Measurements from ENCODE around the gene ERBIN. TPM values are rescaled to one million over a fixed set of nuclear protein-coding genes. Genes with fewer than 3 reads are reported as not detected.

Gene ERBIN
- total RNA-seq, 4 donors from 2014 or later: 45.1 to 64.9 (median 56.9) TPM

GRCh38 chr5:65925601-65926275, 637 bp upstream of the ERBIN start:
- ATAC-seq (ENCODE audit: low FRiP score) (peak; percentile 91), DNase-seq (ENCODE audit: low spot score) (peak; percentile 32)
- TF ChIP-seq CTCF (IDR thresholded peaks at IDR 0.05): no peak

- DNase-seq (ENCODE audit: low spot score) (no peak), ATAC-seq (ENCODE audit: low FRiP score) (no peak)
- no peak for TF ChIP-seq CTCF (IDR thresholded peaks at IDR 0.05)
Observed at GRCh38 chr5:65926893-65927292, 518 bp downstream of the ERBIN start.

GRCh38 chr5:65927503-65928321, 1.3 kb downstream of the ERBIN start:
- no peak for DNase-seq (ENCODE audit: low spot score)
- ATAC-seq (ENCODE audit: low FRiP score): no peak
- TF ChIP-seq CTCF (IDR thresholded peaks at IDR 0.05): no peak

- DNase-seq (ENCODE audit: low spot score) (no peak), ATAC-seq (ENCODE audit: low FRiP score) (no peak)
- no peak for TF ChIP-seq CTCF (IDR thresholded peaks at IDR 0.05)
Observed at GRCh38 chr5:65928322-65928752, 2.0 kb downstream of the ERBIN start.

GRCh38 chr5:65928860-65929259, 2.5 kb downstream of the ERBIN start:
- TF ChIP-seq CTCF (IDR thresholded peaks at IDR 0.05): no peak
- ATAC-seq (ENCODE audit: low FRiP score): no peak
- DNase-seq (ENCODE audit: low spot score): no peak

GRCh38 chr5:65932676-65933075, 6.3 kb downstream of the ERBIN start:
- no peak for TF ChIP-seq CTCF (IDR thresholded peaks at IDR 0.05)
- DNase-seq (ENCODE audit: low spot score): no peak
- ATAC-seq (ENCODE audit: low FRiP score): no peak

Data from omental fat pad (tissue), 4 donors.